HL-60 (cell line): ENCODE results near the gene PLEKHA5.
"Not testable (repeated sequence)": the region's sequence is repeated elsewhere in the genome, so short reads cannot be mapped to it uniquely, and the experiment has no call there.

Experiments used
- DNase-seq, 2 experiments: peaks; one replicate each; pipeline ENCODE4 v3.0.0-alpha.2; 2010 to 2020; ENCODE audit warnings: low read depth in 1 of 2, low spot score in 1 of 2
- H3K27ac ChIP-seq: fragments of 250-450 bp; sonication (Bioruptor Pico); replicated peaks from 2 replicates; pipeline ENCODE4 v1.5.1; 2020; ENCODE audit warnings: mild to moderate bottlenecking, moderate library complexity
- H3K27me3 ChIP-seq: fragments of 250-450 bp; sonication (Bioruptor Pico); 2 replicates; pipeline ENCODE4 v1.5.1; 2021; ENCODE audit warnings: mild to moderate bottlenecking, moderate library complexity; ENCODE audit not compliant: insufficient read depth, poor library complexity, severe bottlenecking
- H3K4me3 ChIP-seq: replicated peaks from 2 replicates; pipeline ENCODE4 v1.5.1; 2011; ENCODE audit warnings: mild to moderate bottlenecking, control low read depth, low read length; ENCODE audit not compliant: insufficient read depth
- GABPA ChIP-seq: IDR thresholded peaks from 2 replicates; pipeline ENCODE4 v1.6.1; 2012; ENCODE audit warnings: low read depth
- POLR2AphosphoS5 ChIP-seq: IDR thresholded peaks from 2 replicates; pipeline ENCODE4 v1.6.1; 2012; ENCODE audit warnings: low read depth
- SPI1 ChIP-seq: IDR thresholded peaks from 2 replicates; pipeline ENCODE4 v1.6.1; 2012; ENCODE audit warnings: low read depth, mild to moderate bottlenecking, borderline replicate concordance
- TF ChIP-seq, protein P1 (sequence below): IDR thresholded peaks from 2 replicates; pipeline ENCODE4 v1.6.1; 2012; ENCODE audit warnings: low read depth; ENCODE audit not compliant: insufficient replicate concordance
- TF ChIP-seq, protein P2 (sequence below): IDR thresholded peaks from one replicate; pipeline ENCODE4 v1.5.1; 2011; ENCODE audit warnings: low read length, control low read depth, inconsistent platforms; ENCODE audit not compliant: insufficient read depth

PLEKHA5 gene

DNA sequence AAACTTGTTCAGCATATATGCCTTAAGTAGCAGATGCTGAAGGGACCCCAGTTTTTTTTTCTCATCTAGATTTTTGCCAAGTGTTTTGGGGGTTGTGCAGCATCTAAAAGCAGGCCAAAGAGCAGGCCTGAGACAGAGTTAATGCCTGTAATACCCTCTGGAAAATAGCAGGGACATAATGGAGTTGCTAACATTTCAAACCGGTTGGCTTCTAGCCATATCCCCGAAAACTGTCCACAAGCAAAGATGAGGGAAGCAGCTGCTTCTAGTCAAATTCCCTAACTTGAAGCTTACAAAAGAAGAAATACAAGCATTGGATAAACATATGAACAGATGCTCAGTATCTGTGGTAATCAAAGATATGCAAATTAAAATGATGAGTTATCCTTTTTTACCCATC lies 257.6 kb downstream of the PLEKHA5 start:
- no peak overlapping the region for H3K27ac ChIP-seq
- TF ChIP-seq, protein P1, sequence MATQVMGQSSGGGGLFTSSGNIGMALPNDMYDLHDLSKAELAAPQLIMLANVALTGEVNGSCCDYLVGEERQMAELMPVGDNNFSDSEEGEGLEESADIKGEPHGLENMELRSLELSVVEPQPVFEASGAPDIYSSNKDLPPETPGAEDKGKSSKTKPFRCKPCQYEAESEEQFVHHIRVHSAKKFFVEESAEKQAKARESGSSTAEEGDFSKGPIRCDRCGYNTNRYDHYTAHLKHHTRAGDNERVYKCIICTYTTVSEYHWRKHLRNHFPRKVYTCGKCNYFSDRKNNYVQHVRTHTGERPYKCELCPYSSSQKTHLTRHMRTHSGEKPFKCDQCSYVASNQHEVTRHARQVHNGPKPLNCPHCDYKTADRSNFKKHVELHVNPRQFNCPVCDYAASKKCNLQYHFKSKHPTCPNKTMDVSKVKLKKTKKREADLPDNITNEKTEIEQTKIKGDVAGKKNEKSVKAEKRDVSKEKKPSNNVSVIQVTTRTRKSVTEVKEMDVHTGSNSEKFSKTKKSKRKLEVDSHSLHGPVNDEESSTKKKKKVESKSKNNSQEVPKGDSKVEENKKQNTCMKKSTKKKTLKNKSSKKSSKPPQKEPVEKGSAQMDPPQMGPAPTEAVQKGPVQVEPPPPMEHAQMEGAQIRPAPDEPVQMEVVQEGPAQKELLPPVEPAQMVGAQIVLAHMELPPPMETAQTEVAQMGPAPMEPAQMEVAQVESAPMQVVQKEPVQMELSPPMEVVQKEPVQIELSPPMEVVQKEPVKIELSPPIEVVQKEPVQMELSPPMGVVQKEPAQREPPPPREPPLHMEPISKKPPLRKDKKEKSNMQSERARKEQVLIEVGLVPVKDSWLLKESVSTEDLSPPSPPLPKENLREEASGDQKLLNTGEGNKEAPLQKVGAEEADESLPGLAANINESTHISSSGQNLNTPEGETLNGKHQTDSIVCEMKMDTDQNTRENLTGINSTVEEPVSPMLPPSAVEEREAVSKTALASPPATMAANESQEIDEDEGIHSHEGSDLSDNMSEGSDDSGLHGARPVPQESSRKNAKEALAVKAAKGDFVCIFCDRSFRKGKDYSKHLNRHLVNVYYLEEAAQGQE: no peak
- TF ChIP-seq, protein P2, sequence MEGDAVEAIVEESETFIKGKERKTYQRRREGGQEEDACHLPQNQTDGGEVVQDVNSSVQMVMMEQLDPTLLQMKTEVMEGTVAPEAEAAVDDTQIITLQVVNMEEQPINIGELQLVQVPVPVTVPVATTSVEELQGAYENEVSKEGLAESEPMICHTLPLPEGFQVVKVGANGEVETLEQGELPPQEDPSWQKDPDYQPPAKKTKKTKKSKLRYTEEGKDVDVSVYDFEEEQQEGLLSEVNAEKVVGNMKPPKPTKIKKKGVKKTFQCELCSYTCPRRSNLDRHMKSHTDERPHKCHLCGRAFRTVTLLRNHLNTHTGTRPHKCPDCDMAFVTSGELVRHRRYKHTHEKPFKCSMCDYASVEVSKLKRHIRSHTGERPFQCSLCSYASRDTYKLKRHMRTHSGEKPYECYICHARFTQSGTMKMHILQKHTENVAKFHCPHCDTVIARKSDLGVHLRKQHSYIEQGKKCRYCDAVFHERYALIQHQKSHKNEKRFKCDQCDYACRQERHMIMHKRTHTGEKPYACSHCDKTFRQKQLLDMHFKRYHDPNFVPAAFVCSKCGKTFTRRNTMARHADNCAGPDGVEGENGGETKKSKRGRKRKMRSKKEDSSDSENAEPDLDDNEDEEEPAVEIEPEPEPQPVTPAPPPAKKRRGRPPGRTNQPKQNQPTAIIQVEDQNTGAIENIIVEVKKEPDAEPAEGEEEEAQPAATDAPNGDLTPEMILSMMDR: no peak

GRCh38 chr12:19388131-19388549 lies 258.6 kb downstream of the PLEKHA5 start:
- no peaks in the 10 kb centered on the region for H3K27me3 ChIP-seq
- DNase-seq: no peak
- H3K4me3 ChIP-seq: no peak overlapping the region
- TF ChIP-seq, protein P2: no peak
- no peak overlapping the region for H3K27ac ChIP-seq

More for the DNA sequence above, 257.6 kb downstream of the PLEKHA5 start:
- Histone ChIP-seq H3K27me3 (no peaks in the 10 kb centered on the region), H3K4me3 (no peak overlapping the region)
- DNase-seq: no peak

DNA sequence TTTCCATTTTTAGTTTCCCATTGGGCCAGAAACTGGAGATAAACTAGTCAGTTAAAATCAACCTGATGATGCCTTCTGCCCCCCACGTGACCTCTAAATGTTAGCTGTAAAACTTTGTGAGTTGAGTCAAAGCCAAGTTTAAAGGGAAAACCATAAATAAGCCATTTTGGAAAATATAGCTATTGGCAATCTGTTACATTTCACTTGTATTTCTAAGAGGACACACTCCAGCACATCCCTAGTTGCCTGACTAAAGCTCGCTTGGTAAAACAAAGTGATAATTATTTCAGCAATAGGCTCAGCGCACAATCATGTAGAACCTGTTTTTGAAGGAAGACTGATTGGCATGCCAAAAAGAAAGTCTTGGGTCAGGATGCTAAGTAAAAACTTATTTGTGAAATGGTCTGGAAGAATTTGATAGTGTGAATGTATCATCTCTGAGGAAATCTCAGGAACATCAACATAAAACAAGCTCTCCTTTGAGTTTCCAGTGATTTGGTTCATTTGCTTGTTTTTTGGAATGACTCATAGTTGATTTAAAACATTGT lies 260.6 kb downstream of the PLEKHA5 start:
- no peak for DNase-seq
- Histone ChIP-seq H3K4me3 (no peak overlapping the region), H3K27me3 (no peaks in the 10 kb centered on the region), H3K27ac (no peak overlapping the region)
- no peak for TF ChIP-seq GABPA
- TF ChIP-seq, protein P2: no peak
- TF ChIP-seq POLR2AphosphoS5: no peak
- TF ChIP-seq SPI1: no peak
- TF ChIP-seq, protein P1: no peak

DNA sequence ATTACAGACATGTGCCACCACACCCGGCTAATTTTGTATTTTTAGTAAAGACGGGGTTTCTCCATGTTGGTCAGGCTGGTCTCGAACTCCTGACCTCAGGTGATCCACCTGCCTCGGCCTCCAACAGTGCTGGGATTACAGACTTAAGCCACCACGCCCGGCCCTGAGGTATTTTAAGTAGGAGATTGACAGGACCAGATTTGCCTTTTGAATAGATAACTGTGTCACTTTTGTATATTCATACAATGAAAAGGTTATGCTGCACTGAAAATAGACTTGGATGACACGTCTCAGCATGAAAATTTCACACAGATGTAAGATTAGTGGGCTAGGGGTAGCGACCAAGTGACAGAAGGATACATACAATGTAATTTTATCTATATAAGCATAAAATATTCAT lies 263.1 kb downstream of the PLEKHA5 start:
- not testable (repeated sequence) for H3K4me3 ChIP-seq, H3K27me3 ChIP-seq, DNase-seq, H3K27ac ChIP-seq
